Spleen (tissue), 7 donors: ENCODE results near the gene MRAP2.

Experiments used
- CTCF ChIP-seq, 11 experiments: fragments of 200-600 bp in 7 of 11; fragments of 450-650 bp in 4 of 11; sonication (generic) in 4 of 11; IDR thresholded peaks in 8 of 11; conservative IDR thresholded peaks in 3 of 11; 1 replicate in 7 of 11; 2 replicates in 4 of 11; pipeline versions ENCODE4 v1.4.0 to v1.8.0; 2016 to 2021; ENCODE audit warnings: antibody characterized with exemption in 11 of 11, inconsistent platforms in 4 of 11, mild to moderate bottlenecking in 1 of 11
- POLR2AphosphoS5 ChIP-seq, 3 donors: sonication (generic); formaldehyde crosslinking; IDR thresholded peaks; one replicate each; pipeline ENCODE4 v1.5.1; 2017; ENCODE audit warnings: antibody characterized with exemption in 3 of 3
- donor health status: DM: no; HTN: no; CAD: no; lungs with moderate emphysema.
- donor health status: DM: no; HTN: no; CAD: no.
- donor health status: DM: no; HTN: no; CAD: no.

- no peak for TF ChIP-seq POLR2AphosphoS5 (IDR thresholded peaks at IDR 0.05)
- TF ChIP-seq CTCF (IDR thresholded peaks at IDR 0.05 in 8 of 11, conservative IDR thresholded peaks at IDR 0.05 in 3 of 11), result no peak
Measured at GRCh38 chr6:84013354-84013753, 20.2 kb upstream of the MRAP2 start.
